Daoy (cell line): ENCODE measurements around the gene OR2M2. TPM values are rescaled to one million over a fixed set of nuclear protein-coding genes. Genes with fewer than 3 reads are reported as not detected.

ENCODE experiments used
- DNase-seq: peaks from one replicate; pipeline ENCODE4 v3.0.0-alpha.2; 2015; ENCODE audit warnings: low read depth
- total RNA-seq: library from RNA; depleted of rRNA; stranded (reverse); fragments of >200 nt; shearing (Covaris generic); gene quantifications from 2 replicates; pipeline ENCODE4 v1.2.3, GENCODE V29; 2014; rRNA removed

OR2M2 gene
- total RNA-seq: not detected in 2 replicates

- DNase-seq: no peak
Observed at GRCh38 chr1:248174521-248174920, at the start of gene OR2M2. TSS of gene OR2M2 (plus strand) at chr1:248174821. CDS start at chr1:248179986, 5,165 bp downstream.

GRCh38 chr1:248127653-248128052 is 47.0 kb upstream of the OR2M2 start:
- DNase-seq: no peak

GRCh38 chr1:248136811-248137210 is 37.8 kb upstream of the OR2M2 start:
- DNase-seq: peak; percentile 42

- no peak for DNase-seq
Observed at GRCh38 chr1:248140846-248141245, 33.8 kb upstream of the OR2M2 start.

GRCh38 chr1:248143311-248143710 is 31.3 kb upstream of the OR2M2 start:
- no peak for DNase-seq

GRCh38 chr1:248144513-248145198 is 30.0 kb upstream of the OR2M2 start, which contains the start of gene OR2M5:
TSS of gene OR2M5 (plus strand) at chr1:248145148. CDS start at chr1:248145148, 0 bp downstream.
- no peak for DNase-seq

GRCh38 chr1:248152056-248152827 is 22.4 kb upstream of the OR2M2 start:
- DNase-seq: no peak

GRCh38 chr1:248155927-248156326 is 18.7 kb upstream of the OR2M2 start:
- no peak for DNase-seq

- no peak for DNase-seq
Observed at GRCh38 chr1:248158758-248159157, 15.9 kb upstream of the OR2M2 start.

GRCh38 chr1:248164031-248164430 is 10.6 kb upstream of the OR2M2 start:
- DNase-seq: no peak

- peak; percentile 52 for DNase-seq
Observed at GRCh38 chr1:248165186-248165585, 9.4 kb upstream of the OR2M2 start.

- no peak for DNase-seq
Observed at GRCh38 chr1:248183996-248184395, 9.4 kb downstream of the OR2M2 start.

- DNase-seq: no peak
Observed at GRCh38 chr1:248187363-248187762, 12.7 kb downstream of the OR2M2 start.

- DNase-seq: peak; percentile 35
Observed at GRCh38 chr1:248189026-248189425, 14.4 kb downstream of the OR2M2 start.

- no peak for DNase-seq
Observed at GRCh38 chr1:248194117-248194516, 19.5 kb downstream of the OR2M2 start.

GRCh38 chr1:248196965-248197364 is 22.3 kb downstream of the OR2M2 start, which contains the start of gene OR2M3:
TSS of gene OR2M3 (plus strand) at chr1:248197265. CDS start at chr1:248203068, 5,803 bp downstream.
- no peak for DNase-seq

GRCh38 chr1:248215880-248216279 is 41.3 kb downstream of the OR2M2 start:
- DNase-seq: no peak

GRCh38 chr1:248225537-248225936 is 50.9 kb downstream of the OR2M2 start:
- DNase-seq: no peak

- no peak for DNase-seq
Observed at GRCh38 chr1:248229360-248229908, 54.8 kb downstream of the OR2M2 start.
